Central memory CD8-positive, alpha-beta T cell (primary cell): ENCODE results near the gene DLD.
"Not testable (repeated sequence)": the region's sequence is repeated elsewhere in the genome, so short reads cannot be mapped to it uniquely, and the experiment has no call there.

ENCODE experiments used
- ATAC-seq: fragments of 150-1000 bp; cut with Tn5 transposase; replicated peaks from 2 replicates; pipeline ENCODE4 v1.10.0; 2022; ENCODE audit warnings: mild to moderate bottlenecking, moderate FRiP score, moderate number of reproducible peaks; ENCODE audit not compliant: poor library complexity, severe bottlenecking; ENCODE audit errors: extremely low read depth
- DNase-seq, 2 donors: peaks; one replicate each; pipeline ENCODE4 v3.0.0; 2021; ENCODE audit warnings: low spot score in 2 of 2
- H3K27ac Mint-ChIP-seq: one replicate; pipeline ENCODE4 v1.8.0; 2022; ENCODE audit warnings: low read depth, mild to moderate bottlenecking, moderate library complexity, mixed read lengths
- H3K27me3 Mint-ChIP-seq: one replicate; pipeline ENCODE4 v1.8.0; 2022; ENCODE audit warnings: mixed read lengths
- H3K36me3 Mint-ChIP-seq: one replicate; pipeline ENCODE4 v1.8.0; 2022; ENCODE audit warnings: mild to moderate bottlenecking, moderate library complexity, mixed read lengths; ENCODE audit not compliant: insufficient read depth
- H3K4me1 Mint-ChIP-seq: one replicate; pipeline ENCODE4 v1.8.0; 2022; ENCODE audit warnings: mixed read lengths
- H3K4me3 Mint-ChIP-seq: one replicate; pipeline ENCODE4 v1.8.0; 2022; ENCODE audit warnings: mild to moderate bottlenecking, moderate library complexity, mixed read lengths
- H3K9me3 Mint-ChIP-seq: one replicate; pipeline ENCODE4 v1.8.0; 2022; ENCODE audit warnings: mixed read lengths

The DLD gene, protein sequence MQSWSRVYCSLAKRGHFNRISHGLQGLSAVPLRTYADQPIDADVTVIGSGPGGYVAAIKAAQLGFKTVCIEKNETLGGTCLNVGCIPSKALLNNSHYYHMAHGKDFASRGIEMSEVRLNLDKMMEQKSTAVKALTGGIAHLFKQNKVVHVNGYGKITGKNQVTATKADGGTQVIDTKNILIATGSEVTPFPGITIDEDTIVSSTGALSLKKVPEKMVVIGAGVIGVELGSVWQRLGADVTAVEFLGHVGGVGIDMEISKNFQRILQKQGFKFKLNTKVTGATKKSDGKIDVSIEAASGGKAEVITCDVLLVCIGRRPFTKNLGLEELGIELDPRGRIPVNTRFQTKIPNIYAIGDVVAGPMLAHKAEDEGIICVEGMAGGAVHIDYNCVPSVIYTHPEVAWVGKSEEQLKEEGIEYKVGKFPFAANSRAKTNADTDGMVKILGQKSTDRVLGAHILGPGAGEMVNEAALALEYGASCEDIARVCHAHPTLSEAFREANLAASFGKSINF

DNA sequence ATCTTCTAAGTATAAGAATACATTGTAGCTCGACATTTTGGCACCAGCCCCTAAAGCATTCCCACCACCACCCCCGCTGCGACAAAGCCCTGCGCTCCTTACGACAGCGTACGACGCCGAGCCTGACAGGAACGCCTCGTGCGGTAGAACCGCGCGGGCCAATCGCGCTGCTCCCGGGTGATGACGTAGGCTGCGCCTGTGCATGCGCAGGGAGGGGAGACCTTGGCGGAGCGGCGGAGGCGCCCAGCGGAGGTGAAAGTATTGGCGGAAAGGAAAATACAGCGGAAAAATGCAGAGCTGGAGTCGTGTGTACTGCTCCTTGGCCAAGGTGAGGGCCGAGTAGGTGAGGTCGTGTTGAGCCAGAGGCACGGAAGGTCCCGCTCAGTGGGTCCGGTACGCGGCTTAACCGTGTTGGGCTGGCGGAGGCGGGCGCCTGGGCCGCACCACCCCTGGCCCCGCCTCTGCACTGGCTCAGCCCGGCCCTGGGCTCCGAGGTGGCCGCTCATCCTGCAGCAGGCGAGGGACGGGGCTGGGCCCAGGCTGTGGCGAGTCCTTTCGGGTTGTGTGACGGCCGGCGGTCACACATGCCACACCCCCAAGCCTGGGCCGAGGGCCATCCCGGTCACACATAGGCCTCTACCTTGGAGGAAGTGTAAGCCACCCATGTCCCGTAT, at the start of gene DLD:
TSS of gene DLD (plus strand) at position 222 of the 674 bp plus-strand sequence. CDS start at position 290, 68 bp downstream.
- peak; percentile 97 for ATAC-seq
- H3K27me3 Mint-ChIP-seq, result peaks cover under 1% of the 10 kb centered on the region
- peaks cover 46% of the 10 kb centered on the region for H3K4me1 Mint-ChIP-seq
- DNase-seq, result peak; percentile 88
- H3K9me3 Mint-ChIP-seq, result no peaks in the 10 kb centered on the region
- H3K36me3 Mint-ChIP-seq, result peaks cover 21% of the 10 kb centered on the region
- H3K4me3 Mint-ChIP-seq, result peak within 1 kb of the TSS; percentile 96
- peak within 1 kb of the TSS; percentile 99 for H3K27ac Mint-ChIP-seq

DNA sequence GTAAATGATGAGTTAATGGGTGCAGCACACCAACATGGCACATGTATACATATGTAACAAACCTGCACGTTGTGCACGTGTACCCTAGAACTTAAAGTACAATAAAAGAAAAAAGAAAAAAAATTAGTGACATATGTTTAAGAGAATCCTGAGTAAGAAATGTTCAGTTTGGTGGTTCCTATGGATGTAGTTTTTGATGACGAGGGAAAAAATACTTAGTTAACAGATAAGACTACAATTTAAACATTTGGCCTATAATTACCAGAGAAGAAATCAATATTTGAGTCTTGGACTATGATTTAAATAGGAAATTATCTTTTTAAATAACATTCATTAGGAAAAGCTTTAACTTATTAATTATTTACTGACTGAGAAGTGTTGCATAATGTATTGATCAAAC, 48.8 kb upstream of the DLD start:
- peaks cover 7% of the 10 kb centered on the region for H3K9me3 Mint-ChIP-seq
- peaks cover 25% of the 10 kb centered on the region for H3K27me3 Mint-ChIP-seq
- H3K36me3 Mint-ChIP-seq, result peaks cover 2% of the 10 kb centered on the region
- no peak overlapping the region for H3K4me3 Mint-ChIP-seq
- no peak overlapping the region for H3K27ac Mint-ChIP-seq
- ATAC-seq, result no peak
- no peak for DNase-seq
- no peaks in the 10 kb centered on the region for H3K4me1 Mint-ChIP-seq

DNA sequence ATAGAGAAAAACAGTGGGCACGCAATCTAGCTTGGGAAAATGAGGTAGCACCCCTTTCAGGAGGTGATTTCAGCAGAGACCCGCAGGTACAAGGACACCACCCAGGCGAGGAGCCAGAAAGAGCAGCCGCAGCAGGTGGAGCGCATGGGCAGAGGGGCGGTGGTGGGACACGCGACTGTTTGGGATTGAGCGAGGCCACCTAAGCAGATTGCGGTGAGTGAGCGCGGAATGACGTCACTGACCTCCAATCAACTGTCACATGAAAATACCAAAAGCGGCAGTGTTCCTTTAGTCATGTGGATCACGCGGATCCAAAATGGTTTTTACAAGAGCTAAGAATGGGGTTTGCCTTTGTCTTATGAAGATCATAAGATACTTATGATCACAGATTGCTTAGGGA, 47.8 kb upstream of the DLD start:
- Mint-ChIP-seq H3K27ac (no peak overlapping the region), H3K36me3 (peaks cover 2% of the 10 kb centered on the region), H3K4me1 (no peaks in the 10 kb centered on the region), H3K4me3 (no peak overlapping the region), H3K27me3 (peaks cover 16% of the 10 kb centered on the region), H3K9me3 (peaks cover 7% of the 10 kb centered on the region)
- DNase-seq (no peak), ATAC-seq (no peak)

DNA sequence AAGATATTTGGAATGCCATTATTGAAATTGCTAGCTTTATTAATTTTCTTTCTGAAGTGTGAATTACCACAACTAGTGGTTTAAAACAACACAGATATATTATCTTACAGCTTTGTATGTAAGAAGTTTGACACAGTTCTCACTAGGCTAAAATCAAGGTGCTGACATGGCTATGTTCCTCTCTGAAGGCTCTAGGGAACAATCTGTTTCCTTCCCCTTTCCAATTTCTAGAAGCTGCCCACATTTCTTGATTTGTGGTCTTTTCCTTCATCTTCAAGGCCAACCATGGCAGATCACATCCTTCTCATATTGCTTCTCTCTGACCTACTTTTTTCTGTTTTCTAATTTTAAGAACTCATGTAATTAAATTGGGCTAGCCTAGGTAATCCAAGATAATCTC, 44.7 kb upstream of the DLD start:
- H3K27ac Mint-ChIP-seq, result no peak overlapping the region
- H3K36me3 Mint-ChIP-seq, result peaks cover 2% of the 10 kb centered on the region
- no peaks in the 10 kb centered on the region for H3K9me3 Mint-ChIP-seq
- H3K27me3 Mint-ChIP-seq, result no peaks in the 10 kb centered on the region
- no peak overlapping the region for H3K4me3 Mint-ChIP-seq
- DNase-seq (no peak), ATAC-seq (no peak)
- no peaks in the 10 kb centered on the region for H3K4me1 Mint-ChIP-seq

DNA sequence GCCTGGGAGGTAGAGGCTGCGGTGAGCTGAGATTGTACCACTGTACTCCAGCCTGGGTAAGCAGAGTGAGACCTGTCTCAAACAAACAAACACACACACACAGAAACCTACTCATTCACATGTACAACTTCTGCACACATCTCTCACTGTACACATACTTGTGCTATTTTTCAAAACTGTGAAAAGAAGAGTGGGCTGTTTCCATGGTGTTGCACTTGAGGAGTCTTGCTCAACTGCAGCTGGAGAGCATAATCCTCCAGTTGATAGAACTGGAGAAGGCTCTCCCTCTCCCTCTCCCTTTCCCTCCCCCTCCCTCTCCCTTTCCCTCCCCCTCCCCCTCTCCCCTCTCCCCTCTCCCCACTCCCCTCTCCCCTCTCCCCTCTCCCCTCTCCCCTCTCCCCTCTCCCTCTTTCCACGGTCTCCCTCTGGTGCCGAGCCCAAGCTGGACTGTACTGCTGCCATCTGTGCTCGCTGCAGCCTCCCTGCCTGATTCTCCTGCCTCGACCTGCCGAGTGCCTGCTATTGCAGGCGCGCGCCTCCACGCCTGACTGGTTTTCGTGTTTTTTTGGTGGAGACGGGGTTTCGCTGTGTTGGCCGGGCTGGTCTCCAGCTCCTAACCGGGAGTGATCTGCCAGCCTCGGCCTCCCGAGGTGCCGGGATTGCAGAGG, 43.7 kb upstream of the DLD start:
- Mint-ChIP-seq H3K36me3 (peaks cover 2% of the 10 kb centered on the region), H3K4me3 (no peak overlapping the region), H3K9me3 (no peaks in the 10 kb centered on the region), H3K4me1 (no peaks in the 10 kb centered on the region), H3K27ac (no peak overlapping the region), H3K27me3 (no peaks in the 10 kb centered on the region)
- ATAC-seq (no peak), DNase-seq (no peak)

DNA sequence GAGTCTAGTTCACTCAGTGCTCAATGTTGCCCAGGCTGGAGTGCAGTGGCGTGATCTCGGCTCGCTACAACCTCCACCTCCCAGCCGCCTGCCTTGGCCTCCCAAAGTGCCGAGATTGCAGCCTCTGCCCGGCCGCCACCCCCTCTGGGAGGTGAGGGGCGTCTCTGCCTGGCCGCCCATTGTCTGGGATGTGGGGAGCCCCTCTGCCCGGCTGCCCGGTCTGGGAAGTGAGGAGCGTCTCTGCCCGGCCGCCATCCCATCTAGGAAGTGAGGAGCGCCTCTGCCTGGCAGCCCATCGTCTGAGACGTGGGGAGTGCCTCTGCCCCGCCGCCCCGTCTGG, 43.2 kb upstream of the DLD start:
- H3K9me3 Mint-ChIP-seq, H3K27me3 Mint-ChIP-seq, H3K4me1 Mint-ChIP-seq, H3K36me3 Mint-ChIP-seq, DNase-seq, H3K4me3 Mint-ChIP-seq, ATAC-seq, H3K27ac Mint-ChIP-seq: not testable (repeated sequence)

DNA sequence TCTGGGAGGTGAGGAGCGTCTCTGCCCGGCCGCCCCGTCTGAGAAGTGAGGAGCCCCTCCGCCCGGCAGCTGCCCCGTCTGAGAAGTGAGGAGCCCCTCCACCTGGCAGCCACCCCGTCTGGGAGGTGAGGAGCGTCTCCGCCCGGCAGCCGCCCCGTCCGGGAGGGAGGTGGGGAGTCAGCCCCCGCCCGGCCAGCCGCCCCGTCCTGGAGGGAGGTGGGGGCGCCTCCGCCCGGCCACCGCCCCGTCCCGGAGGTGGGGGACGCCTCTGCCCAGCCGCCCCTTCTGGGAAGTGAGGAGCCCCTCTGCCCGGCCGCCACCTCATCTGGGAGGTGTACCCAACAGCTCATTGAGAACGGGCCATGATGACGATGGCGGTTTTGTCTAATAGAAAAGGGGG, 42.8 kb upstream of the DLD start:
- not testable (repeated sequence) for H3K27ac Mint-ChIP-seq, H3K4me3 Mint-ChIP-seq, H3K36me3 Mint-ChIP-seq, ATAC-seq, H3K9me3 Mint-ChIP-seq, DNase-seq, H3K27me3 Mint-ChIP-seq, H3K4me1 Mint-ChIP-seq

DNA sequence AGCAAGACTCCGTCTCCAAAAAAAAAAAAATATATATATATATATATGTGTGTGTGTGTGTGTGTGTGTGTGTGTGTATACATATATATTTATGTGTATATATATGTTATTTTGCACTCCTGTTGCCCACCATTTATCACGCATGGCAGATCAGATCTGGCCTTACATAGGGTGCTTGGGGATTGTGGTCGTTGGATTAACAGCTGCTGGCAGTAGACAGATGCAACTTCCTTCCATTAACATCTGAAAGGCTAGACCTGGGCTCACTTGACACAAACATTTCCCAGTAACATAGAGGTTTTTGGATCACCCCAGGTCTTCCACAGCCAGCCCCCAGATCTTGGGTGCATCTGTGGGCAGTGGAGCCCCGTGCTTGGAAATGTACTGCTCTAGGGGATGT, 40.8 kb upstream of the DLD start:
- no peaks in the 10 kb centered on the region for H3K9me3 Mint-ChIP-seq

DNA sequence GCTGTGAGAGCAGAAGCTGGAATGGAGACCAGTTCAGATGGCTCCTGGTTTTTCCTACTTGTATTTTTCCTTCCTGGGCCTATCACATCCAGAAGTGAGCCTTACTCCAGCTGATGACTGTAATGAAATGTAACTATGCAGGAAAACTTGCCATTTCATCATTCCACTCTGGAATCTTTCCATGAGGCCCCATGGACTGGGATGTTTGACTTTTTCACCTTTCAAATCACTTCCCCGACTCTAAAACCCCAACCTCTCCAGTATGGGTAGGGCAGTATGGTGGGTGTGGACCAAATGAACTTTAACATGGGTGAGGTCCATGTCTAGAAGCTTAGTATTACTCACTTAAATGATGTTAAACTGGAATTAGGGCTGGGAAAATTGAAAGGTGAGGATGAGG, 40.3 kb upstream of the DLD start:
- no peak for DNase-seq

More for the DNA sequence above, 40.8 kb upstream of the DLD start:
- H3K36me3 Mint-ChIP-seq, result no peaks in the 10 kb centered on the region
- H3K27ac Mint-ChIP-seq, result no peak overlapping the region
- no peak overlapping the region for H3K4me3 Mint-ChIP-seq
- no peaks in the 10 kb centered on the region for H3K27me3 Mint-ChIP-seq
- ATAC-seq (no peak), DNase-seq (no peak)
- H3K4me1 Mint-ChIP-seq, result no peaks in the 10 kb centered on the region

DNA sequence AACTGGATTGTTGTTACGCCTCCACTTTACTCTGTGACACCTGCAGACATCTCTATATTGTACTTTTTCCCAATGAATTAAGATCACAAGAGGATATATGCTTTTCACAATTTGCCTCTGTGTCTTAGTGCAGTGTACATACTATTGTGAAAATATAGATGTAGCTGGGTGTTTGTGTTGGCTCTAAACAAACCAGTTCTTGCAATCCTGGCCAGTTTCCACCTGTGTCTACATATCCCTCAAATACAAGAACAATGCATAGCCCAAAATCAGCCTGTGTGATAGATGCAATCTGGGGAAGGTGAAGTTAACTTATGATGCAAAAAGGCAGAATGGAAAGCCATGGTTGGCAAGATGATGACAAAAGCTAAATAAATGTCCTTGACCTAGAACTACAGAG, 36.5 kb upstream of the DLD start:
- Mint-ChIP-seq H3K9me3 (no peaks in the 10 kb centered on the region), H3K27me3 (no peaks in the 10 kb centered on the region), H3K4me1 (peaks cover 26% of the 10 kb centered on the region), H3K36me3 (no peaks in the 10 kb centered on the region), H3K27ac (no peak overlapping the region), H3K4me3 (no peak overlapping the region)
- DNase-seq (no peak), ATAC-seq (no peak)

More for the DNA sequence above, 40.3 kb upstream of the DLD start:
- ATAC-seq, result no peak
- Mint-ChIP-seq H3K9me3 (no peaks in the 10 kb centered on the region), H3K36me3 (no peaks in the 10 kb centered on the region), H3K4me3 (no peak overlapping the region), H3K4me1 (no peaks in the 10 kb centered on the region), H3K27ac (no peak overlapping the region), H3K27me3 (no peaks in the 10 kb centered on the region)

DNA sequence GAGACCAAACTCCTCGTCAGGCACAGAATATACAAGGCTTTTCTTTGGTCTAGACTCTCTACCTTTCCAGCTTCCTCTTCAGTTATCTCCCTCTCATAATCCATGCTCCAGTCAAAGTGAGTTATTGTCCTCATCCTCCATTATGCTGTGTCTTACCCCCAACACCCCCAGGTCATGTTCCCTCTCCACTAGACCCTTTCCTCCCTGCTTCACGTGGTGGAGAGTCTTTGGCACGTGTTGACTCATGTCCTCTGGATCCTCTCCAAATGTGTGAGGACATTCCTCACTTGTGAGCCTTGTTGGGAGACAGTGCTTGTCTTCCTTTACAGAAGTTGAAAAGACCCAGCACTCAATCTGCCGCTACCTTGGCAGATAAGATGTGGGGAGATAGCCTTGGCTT, 36.0 kb upstream of the DLD start:
- no peak overlapping the region for H3K4me3 Mint-ChIP-seq
- H3K4me1 Mint-ChIP-seq, result peaks cover 26% of the 10 kb centered on the region
- H3K27ac Mint-ChIP-seq, result no peak overlapping the region
- ATAC-seq (no peak), DNase-seq (no peak)
- no peaks in the 10 kb centered on the region for H3K36me3 Mint-ChIP-seq
- H3K9me3 Mint-ChIP-seq, result no peaks in the 10 kb centered on the region
- H3K27me3 Mint-ChIP-seq, result no peaks in the 10 kb centered on the region

DNA sequence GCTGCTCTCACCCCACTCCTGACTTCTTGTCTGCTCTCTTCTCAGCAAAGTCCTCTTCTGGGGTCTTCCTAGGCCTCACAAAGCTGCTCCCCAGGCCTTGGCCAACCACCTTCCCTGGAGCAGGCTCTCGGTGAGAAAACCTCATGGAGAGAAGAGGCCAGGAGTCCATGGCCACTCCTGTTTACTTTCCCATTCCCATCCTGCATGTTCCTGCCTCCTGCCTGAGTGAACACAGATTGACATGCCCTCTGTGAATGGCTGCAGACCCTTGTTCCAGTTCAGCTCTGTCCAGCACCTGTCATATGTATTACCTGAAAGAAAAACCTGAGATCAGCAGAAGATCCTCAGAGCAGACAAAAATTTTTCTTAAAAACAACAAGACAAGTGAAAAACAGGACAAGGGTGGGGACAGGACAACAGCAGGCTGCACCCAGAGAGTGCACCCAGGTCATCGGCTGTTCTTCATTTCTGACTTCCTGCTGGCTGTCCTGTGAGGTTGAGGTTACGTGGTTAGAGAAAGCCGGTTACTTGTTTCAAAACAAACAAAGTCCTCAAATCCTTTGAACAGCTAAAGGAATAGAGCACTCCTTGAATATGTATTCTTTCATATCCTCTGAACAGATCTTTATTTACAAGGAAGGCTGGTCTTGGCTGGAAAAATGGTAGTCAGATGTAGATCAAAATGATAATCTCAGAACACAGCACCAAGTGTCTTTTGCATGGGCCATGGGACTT, 34.0 kb upstream of the DLD start:
- Mint-ChIP-seq H3K36me3 (no peaks in the 10 kb centered on the region), H3K4me1 (peaks cover 26% of the 10 kb centered on the region), H3K4me3 (peak overlapping the region; percentile 53), H3K27me3 (no peaks in the 10 kb centered on the region), H3K9me3 (no peaks in the 10 kb centered on the region), H3K27ac (peak overlapping the region; percentile 88)
- ATAC-seq (peak; percentile 87), DNase-seq (no peak)
